22Rv1 (cell line): ENCODE measurements around the gene PARD3.

ENCODE experiments used
- ZFX ChIP-seq: fragments of 450-650 bp; IDR thresholded peaks from 2 replicates; pipeline ENCODE4 v1.6.1; 2017; ENCODE audit warnings: antibody characterized with exemption, borderline replicate concordance
- TF ChIP-seq, protein P1 (sequence below): fragments of 450-650 bp; IDR thresholded peaks from 2 replicates; pipeline ENCODE4 v1.5.1; 2017; ENCODE audit warnings: mild to moderate bottlenecking

- TF ChIP-seq, protein P1, sequence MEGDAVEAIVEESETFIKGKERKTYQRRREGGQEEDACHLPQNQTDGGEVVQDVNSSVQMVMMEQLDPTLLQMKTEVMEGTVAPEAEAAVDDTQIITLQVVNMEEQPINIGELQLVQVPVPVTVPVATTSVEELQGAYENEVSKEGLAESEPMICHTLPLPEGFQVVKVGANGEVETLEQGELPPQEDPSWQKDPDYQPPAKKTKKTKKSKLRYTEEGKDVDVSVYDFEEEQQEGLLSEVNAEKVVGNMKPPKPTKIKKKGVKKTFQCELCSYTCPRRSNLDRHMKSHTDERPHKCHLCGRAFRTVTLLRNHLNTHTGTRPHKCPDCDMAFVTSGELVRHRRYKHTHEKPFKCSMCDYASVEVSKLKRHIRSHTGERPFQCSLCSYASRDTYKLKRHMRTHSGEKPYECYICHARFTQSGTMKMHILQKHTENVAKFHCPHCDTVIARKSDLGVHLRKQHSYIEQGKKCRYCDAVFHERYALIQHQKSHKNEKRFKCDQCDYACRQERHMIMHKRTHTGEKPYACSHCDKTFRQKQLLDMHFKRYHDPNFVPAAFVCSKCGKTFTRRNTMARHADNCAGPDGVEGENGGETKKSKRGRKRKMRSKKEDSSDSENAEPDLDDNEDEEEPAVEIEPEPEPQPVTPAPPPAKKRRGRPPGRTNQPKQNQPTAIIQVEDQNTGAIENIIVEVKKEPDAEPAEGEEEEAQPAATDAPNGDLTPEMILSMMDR: no peak
- TF ChIP-seq ZFX: no peak
These were observed 389.1 kb downstream of the PARD3 start for GRCh38 chr10:34426041-34426440.
